ENCODE results near the gene PLXDC1.

Gene PLXDC1

DNA sequence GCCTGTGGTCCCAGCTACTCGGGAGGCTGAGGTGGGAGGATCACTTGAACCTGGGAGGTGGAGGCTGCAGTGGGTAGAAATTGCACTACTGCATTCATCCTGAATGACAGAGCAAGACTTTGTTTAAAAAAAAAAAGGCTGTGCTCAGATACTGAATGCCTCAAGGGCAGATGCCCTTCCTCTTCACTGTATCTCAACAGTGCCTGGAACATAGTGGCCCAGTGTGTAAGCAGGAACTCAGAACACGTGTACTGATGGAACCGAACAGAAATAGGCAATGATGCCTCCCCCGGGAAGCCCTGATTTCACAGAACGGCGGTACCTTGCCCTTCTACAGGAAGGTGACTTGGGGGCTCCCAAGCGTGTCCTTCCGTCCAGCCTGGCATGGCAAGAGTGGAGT is 46.8 kb downstream of the PLXDC1 start:
- DNase-seq: no peak
- intact Hi-C loops (cut with DNase I): no loop called here

DNA sequence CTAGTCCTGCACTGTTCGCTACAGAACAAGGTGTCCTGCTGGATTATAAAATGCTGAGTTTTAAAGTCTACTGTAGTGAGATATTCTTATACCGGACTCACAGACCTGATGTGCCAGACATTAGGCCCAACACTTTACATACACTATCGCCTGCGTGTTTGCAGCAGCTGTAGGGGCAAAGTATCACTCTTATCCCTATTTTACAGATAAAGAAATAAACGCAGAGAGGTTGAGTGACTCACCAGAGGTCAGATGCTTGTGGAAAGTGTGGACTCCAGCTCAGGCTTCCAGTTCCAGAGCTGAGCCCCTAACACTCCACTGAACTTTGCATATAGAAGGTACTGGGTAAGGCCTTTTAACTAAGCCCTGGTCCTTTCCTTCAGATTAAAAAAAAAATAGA is 47.4 kb downstream of the PLXDC1 start:
- no peak for DNase-seq
- intact Hi-C loops (cut with DNase I): no loop called here

DNA sequence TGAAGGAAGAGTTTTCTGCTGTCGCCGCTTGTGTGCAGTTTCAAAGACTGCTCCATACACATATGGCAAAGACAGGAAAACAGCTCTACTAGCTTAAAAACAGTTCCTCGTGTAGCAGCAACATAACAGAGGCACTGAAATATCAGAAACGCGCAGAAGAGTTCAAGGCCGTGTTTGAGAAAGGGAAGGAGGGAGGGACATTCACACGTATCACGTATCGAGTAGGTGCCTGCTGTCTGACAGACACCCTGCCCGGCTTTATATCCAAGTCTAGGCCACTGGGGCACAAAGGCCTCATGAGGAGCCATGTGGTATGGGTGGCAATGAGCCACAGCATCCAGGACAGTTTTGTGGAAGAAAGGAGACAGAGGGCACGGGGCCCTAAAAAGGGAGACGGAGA is 50.3 kb downstream of the PLXDC1 start:
- no peak for DNase-seq
- intact Hi-C loops (cut with DNase I): no loop called here

DNA sequence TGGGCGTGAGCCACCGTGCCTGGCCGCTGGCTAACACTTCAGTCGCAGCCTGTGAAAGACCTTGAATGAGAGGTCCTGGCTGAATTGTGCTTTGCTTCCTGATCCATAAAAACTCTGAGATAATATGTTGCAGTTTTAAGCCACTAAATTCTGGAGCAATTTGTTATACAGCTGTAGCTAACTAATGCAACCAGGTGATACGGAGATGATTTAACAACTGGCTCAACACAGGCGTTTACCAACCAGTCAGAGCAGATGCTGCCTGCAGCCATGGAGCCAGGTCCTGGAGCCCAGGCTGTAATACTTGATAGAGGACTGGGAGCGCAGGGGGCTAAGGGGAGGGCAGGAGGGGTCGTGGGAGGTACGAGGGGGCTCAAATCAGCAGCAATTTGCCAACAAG is 50.9 kb downstream of the PLXDC1 start:
- intact Hi-C loops (cut with DNase I): no loop called here

DNA sequence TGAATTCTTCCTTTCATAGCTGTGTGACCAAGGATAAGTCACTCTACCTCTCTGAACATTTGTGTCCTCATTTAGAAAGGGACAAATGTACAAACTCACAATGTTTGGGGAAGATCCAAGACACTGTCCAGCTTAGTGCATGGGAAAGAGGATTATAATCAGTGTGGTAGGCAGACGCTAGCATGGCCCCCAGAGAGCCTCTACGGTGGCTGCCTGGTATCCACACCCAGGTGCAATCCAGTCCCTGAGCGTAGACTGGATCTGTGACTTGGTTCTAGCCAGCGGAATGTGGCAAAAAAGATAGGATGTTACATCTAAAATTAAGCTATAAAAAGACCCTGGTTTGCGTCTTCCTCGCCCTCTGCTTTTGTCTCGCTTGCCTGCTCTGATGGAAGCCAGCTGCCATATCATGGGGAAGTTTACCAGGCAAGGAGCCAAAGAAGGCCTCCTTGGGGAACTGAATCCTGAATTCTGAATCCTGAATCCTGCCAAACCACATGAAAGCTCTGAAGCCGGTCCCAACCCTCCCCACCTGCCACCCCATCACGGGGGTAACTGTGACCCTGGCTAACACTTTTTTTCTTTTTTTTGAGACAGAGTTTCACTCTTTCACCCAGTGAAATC is 51.7 kb downstream of the PLXDC1 start:
- DNase-seq: no peak
- intact Hi-C loops (cut with DNase I): no loop called here

More for the DNA sequence above, 50.9 kb downstream of the PLXDC1 start:
- DNase-seq: no peak

DNA sequence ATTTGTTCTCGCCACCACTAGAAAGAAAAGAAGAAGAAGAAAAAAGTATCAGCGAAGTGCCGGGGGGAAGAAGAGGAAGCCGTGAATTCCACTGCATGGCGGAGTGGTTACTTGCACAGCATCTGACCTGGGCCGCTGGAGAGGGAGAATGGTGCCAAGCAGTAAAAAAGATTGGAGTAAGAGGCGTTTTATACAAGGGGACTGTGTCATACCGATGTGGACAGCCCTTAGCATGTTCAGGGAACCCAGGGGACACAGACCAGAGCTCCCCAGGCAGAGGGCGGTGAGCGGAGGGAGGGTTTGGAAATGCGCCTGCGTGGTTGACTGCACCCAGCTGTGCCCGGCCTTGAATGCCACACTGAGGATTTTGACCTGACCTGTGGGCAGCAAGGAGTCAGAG is 52.8 kb downstream of the PLXDC1 start:
- intact Hi-C loops (cut with DNase I): no loop called here

DNA sequence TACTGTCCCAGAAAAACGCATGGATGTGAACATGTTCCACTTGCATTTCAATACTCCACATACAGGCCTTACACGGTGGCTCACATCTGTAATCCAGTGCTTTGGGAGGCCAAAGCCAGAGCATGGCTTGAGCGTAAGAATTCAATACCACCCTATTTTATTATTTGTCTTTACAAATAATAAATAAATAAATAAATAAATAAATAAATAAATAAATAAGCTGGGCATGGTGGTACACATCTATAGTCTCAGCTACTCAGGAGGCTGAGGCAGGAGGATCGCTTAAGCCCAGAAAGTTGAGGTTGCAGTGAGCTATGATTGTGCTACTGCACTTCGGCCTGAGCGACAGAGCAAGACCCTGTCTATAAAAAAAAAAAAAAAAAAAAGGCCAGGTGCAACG is 53.9 kb downstream of the PLXDC1 start:
- DNase-seq: no peak
- intact Hi-C loops (cut with DNase I): no loop called here

More for the DNA sequence above, 52.8 kb downstream of the PLXDC1 start:
- DNase-seq: no peak

DNA sequence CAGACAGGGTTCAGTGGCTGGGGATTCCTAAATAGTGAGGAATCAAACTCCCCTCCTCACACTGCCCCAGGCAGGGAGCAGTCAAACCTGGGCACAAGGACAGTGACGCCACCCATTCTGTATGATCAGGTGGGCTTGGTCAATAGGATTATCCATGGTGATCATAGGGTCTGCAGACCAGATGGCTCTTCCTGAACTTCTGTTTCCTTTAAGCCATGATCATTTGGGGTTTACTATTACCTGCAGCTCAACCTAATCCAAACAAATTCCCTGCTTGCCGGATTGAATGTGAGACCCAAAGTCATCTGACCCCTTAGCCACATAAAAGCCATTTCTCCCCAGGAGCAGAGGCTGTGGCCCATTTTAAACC is 54.3 kb downstream of the PLXDC1 start:
- no peak for DNase-seq
- intact Hi-C loops (cut with DNase I): no loop called here

DNA sequence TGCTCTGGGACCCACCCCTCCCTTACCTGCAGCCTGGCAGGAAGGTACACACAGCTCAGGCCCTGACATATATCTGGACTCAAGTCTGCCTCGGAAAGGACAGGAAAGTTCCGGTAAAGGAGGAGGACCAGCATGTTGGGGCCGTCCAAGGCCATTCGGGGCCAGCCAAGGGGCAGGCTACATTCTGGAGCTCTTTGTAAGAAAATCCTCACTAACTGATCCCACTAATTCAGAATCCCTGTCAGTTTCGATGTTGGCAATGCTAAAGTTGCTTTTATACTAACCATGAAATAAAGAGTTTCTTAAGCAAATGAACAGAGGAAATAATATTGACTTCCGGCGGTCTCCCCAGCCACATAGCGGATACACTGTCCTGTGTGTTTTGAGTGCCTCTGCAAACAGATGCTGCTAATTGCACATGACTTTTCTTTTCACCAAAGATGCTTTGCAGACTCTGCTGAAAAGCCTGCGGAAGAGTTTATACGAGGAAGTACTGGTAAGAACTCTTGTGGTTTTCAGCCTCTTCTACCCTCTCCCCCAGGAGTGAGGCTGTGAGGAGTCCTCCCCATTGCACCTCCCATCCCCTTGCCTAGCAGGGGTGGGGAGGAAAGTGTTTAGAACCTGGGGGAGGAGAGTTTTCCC is 54.8 kb downstream of the PLXDC1 start:
- intact Hi-C loops (cut with DNase I): no loop called here
- no peak for DNase-seq

DNA sequence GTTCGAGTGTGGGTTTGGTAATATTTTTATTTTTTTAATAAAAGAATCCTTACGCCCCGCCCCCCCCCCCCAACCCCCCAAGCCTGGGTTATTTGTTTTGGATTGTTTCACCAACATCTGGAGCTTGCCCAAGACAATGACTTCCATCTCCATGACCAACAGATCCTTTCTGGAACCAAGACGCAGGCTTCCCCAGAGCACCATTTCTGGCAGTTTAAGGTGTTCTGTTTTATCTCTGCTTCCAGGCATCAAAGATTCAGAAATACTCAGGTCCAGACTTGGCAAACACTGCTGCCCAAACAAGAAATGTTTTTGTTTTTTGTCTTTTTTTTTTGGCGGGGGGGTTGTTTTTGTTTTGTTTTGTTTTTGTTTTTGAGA is 56.1 kb downstream of the PLXDC1 start:
- intact Hi-C loops (cut with DNase I): no loop called here
- DNase-seq: no peak

DNA sequence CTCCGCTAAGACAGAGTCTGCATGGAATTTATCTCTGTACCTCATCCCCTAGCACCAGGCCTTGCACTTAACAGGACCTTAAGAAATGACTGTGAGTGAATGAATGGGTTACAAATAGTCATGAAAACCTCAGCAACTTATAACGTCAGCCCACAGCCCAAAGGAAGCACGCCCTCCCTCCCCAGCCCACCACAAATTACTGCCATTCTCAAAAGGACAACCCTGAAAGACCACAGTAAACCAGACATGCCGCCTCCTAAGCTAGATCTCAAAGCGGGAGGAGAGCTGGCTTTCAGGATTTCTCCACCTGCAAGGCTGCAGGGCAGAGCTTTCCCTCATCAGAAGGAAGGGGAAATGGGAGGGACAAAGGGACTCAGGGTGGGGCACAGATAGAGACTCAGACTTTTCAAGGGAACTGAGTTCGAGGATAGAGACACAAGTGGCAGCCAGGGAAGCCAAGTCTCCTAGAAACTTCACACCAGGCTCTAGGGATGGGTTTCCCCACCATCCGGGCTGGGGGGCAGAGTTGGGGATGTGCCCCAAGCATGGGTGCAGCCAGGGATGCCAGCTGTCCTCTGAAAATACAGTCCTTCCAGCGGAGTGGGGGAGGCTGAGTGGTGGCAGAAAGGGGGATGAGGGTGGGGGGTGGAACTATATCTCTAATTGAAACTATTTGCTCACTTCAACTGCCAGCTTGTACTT is 56.7 kb downstream of the PLXDC1 start:
- intact Hi-C loops (cut with DNase I): no loop called here
- DNase-seq: no peak

DNA sequence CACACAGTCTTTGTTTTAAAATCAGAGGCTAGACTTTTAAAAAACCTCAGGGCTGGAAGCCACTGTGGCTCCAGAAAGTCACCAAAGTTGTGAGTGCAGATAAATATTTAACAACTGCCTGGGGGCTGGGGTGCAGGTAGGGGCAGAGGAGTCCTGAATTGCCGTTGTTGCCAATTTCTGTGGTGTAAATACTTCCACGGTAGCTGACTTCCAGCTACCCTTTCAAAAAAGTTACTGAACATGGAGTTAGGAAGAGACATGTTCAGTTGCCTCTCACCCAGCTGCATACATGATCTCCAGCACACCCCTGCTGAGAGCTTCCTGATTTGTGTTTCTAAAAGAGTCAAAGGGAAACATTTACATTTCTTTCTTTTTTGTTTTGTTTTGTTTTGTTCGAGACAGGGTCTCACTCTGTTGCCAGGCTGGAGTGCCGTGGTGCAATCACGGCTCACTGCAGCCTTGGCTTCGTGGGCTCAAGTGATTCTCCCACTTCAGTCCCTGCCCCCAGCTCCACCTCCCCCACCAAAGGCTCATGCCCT is 58.7 kb downstream of the PLXDC1 start:
- intact Hi-C loops (cut with DNase I): no loop called here

DNA sequence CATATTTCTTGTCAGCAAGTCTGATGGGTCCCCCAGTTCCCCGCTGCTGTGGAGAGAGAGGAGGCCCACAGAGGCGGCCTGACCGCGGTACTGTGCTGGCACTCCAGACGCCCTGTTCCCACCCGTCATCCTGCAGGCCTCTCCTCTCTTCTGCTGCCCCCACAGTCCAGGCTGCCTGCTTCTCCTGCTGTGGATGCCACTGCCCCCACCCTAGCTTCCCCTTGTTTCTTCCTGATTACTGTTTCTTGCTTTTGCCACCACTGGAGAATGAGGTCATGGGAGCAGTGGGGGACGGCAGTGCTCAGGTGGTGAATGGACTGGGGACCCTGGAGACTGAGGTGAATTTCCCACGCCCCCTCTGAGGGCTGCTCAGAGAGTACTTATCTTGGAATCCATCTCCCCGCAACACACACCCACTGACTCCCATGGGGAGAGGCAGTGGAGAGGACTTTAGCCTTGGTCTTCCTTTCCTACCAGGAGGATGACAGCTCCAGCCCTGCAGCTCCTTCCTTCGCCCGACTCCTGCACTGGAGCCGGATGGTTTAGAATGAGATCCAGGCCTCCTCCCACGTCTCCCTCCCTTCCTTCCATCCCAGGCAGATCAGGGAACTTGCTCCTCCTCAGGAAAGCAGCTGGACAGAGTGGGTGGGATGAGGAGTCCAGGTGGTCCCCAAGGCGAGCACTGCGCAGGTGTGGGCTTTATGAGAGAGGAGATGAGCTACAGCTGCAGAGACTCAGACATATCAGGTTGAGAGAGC is 60.4 kb downstream of the PLXDC1 start:
- peak in 6 of 10 donors; percentile 19 to 90 (median 40) for DNase-seq
- intact Hi-C loops (cut with DNase I): no loop called here

More for the DNA sequence above, 58.7 kb downstream of the PLXDC1 start:
- no peak for DNase-seq

DNA sequence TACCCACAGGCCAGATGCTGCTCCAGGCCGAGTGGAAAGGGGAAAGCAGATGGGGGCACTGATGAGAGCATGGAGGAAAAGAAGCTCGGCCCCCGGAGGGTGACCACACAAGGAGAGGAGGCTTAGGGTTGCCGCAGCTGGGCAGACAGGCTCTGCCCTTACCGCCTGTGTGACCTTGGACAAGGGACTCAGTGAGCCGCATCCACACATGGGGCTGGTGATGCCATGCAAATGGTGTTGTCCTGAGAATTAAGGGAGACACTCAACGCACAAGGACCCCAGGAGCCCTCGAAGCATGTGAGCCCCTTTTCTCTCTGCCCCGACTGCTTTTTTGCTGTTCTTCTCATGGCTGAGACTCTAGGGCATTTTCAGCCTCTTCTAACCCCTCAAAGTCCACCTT is 61.0 kb downstream of the PLXDC1 start:
- intact Hi-C loops (cut with DNase I): no loop called here

DNA sequence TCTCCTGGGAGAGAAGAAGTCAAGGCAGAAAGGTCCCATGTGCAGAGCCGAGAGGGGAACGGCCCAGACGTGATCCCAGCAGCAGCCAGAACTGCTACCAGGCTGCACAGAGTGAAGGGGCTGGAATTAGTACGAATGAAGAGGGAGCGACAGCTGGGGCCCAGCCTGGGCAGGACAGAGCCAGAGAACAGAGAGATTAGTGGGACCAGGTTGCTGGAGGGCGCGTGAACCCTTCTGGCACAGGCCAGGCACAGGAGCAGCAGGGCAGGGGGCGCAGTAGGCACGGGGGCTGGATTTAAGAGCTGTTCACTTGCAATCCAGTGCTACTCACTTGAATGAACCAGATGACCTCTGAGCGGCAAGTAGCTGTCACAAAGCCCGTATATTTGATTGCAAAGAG is 66.9 kb downstream of the PLXDC1 start:
- DNase-seq: no peak
- intact Hi-C loops (cut with DNase I): no loop called here

More for the DNA sequence above, 61.0 kb downstream of the PLXDC1 start:
- no peak for DNase-seq

DNA sequence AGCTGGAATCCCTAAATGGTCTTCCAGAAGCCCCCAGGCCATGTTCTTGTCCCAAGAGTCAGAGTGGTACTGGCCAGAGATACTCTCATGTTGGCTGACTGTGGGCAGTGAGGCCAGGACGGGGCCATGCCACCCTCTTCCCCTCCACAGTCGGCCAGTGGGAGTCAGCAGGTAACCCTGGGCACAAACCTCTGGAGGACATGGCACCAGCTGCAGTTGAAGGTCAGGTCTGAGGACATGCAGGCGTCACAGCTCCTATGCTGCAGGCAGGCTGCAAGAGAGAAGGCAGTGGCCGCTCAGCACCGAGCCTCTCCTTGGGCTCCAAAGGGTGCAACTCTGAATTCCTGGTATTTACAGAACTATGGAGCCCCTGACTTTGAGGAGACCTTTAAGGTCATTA is 68.2 kb downstream of the PLXDC1 start:
- intact Hi-C loops (cut with DNase I): no loop called here

DNA sequence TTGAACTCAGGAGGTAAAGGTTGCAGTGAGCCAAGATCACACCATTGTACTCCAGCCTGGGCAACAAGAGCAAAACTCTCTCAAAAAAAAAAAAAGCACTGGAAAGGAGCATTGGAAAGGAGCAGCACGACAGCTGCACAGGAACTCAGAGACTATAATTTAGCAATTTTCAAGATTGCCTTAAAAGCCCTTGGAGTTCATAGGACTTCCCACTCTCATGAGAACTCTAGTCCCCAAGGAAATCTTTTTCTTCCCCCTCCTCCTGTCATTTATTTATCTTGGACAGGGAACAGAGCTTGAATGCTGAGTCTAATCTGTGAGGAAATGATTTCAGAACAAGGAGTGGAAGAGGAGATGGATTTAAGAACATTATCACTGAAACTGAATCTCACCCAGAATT is 69.0 kb downstream of the PLXDC1 start:
- intact Hi-C loops (cut with DNase I): no loop called here
- DNase-seq: no peak

More for the DNA sequence above, 68.2 kb downstream of the PLXDC1 start:
- no peak for DNase-seq

DNA sequence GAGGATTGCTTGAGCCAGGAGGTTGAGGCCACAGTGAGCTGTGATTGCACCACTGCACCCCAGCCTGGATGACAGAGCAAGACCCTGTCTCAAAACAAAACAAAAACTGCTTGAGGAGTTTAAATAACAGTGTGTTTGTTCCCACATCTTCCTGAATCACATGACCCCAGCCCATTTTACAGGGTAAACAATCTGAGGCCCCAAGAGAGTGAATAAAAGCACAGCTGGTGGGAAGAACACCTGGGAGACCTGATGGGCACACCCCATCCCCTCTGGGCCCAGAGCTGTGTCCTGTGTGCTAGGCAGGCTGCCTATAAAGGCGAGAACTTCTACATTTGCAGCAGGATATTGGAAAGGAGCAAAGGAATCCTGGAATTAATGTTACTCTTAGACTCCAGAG is 69.6 kb downstream of the PLXDC1 start:
- intact Hi-C loops (cut with DNase I): no loop called here
- DNase-seq: no peak

DNA sequence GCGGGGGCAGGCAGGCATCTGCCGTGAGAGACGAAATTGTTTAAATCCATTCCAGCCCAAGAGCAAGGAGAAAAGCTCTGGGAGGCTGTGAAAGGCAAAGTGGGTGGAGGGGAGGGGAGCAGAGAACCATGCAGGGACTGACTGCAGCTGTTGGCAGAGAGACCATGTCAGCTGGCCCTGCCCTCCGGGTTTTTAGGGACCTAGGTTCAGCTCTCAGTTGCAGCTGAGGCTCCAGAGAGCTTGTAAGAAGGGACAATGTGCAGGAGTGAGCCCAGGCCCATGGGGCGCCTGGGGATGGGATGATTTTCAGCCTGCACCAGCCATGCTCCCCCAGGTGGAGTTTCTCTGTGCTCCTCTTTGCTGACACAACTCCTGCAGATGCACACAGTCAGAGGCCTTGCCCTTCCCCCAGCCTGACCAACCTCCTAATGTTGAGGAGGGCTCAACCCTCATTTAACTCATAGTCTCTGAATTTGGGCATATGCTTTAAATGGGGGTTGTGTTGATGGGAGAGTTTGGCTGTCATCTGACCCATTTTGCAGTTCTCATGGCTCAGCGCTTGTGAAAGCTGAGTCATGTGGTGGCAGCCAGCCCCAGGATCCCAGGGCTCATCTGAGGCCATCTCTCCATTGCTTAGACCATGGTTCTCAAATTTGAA is 70.9 kb downstream of the PLXDC1 start:
- peak in 7 of 10 donors; percentile 13 to 88 (median 67) for DNase-seq
- intact Hi-C loops (cut with DNase I): no loop called here

DNA sequence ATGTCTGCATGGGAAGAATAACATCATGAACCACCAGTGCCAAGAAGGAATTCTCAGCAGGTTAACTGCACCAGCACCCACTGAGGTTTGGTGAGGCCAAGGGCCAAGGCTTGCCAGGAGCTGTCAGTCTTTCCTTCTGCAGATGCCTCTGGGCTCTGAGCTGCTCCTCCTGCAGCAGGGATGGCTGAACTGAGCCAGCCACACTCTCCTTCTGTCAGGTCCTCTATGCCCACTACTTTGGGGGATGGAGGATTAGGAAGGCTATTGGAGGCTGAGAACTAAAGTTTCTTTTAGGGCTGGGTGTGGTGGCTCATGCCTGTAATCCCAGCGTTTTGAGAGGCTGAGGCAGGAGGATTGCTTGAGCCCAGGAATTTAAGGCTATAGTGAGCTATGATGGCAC is 71.6 kb downstream of the PLXDC1 start:
- intact Hi-C loops (cut with DNase I): no loop called here
- peak in 1 of 10 donors; percentile 25 for DNase-seq
